ENCODE measurements around the gene ATL3.
"Not testable (repeated sequence)": the region's sequence is repeated elsewhere in the genome, so short reads cannot be mapped to it uniquely, and the experiment has no call there.

ATL3 gene

DNA sequence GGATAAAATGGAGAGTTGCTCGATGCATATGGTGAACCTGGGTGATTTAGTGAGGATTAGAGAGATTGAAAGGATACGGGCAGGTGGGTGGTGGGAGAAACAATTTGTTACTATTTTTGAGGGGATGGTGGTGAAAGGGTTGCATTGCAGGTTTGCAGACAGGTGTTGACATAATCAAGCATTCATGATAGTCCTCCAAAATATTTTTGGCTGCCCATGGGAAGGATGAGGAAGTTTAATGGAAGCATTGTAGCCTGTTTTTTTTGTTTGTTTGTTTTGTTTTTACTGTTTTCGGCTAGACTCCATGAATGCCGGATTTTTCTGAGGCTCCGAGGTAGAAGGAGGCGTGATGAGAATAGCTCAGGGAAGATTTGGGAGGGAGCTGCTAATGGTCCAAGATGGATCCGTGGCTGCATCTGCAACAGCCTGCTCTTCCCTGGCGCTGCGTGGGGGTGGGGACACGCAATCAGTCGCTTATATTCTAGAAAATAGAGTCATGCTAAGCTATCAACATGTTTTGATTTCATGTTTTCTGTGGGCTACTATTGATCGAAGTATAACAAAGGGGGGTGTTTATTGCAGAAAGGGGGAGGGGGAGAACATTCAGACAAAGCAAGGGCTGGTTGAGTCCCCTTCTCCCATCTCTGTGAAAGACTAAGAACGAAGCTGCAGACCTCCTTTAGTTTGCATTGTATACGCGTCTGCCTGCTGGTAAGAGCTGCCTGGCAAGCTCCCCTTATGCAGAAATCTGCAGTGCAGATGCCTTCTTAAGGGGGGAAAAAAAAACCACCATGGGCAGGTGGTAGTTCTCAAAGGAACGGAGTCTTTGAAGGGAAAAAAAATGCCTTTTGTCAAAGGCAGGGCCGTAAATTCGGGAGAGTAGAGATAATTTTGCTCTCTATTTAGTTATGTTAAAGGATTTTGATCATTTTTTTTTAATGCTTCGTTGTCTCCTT is 11.2 kb upstream of the ATL3 start:
- DNase-seq (ENCODE audit: low read depth in 2 of 2, low spot score in 1 of 2): no peak

- peak; percentile 92 to 97 for DNase-seq (ENCODE audit: low read depth in 2 of 2, low spot score in 1 of 2)
Observed at GRCh38 chr11:63681321-63682065, 10.3 kb upstream of the ATL3 start, which contains the start of gene RTN3. Gene RTN3, plus strand, starts transcription at chr11:63681500. Its CDS starts 137 bp downstream, at chr11:63681637.

GRCh38 chr11:63680834-63681320 is 9.7 kb upstream of the ATL3 start:
- DNase-seq (ENCODE audit: low read depth in 2 of 2, low spot score in 1 of 2): no peak

DNA sequence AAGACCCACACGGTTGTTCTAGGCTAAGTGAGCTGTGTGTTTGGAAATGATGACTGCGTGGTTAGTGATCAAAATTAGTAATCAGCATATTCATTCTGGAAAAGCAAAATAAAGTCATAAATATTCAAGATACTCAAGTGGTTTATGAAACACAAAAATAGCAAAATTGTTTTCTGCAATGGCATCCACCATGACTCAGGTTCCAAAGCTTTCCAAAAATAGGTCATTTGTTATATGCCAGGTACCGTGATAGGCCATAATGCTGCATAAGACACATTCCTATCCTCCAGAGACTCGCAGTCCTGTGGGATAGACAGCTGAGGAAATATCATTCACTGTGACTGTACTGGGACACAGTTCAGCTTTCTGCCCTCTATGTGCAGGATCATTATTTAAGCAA is 2.4 kb upstream of the ATL3 start:
- no peak for DNase-seq (ENCODE audit: low read depth in 2 of 2, low spot score in 1 of 2)

DNA sequence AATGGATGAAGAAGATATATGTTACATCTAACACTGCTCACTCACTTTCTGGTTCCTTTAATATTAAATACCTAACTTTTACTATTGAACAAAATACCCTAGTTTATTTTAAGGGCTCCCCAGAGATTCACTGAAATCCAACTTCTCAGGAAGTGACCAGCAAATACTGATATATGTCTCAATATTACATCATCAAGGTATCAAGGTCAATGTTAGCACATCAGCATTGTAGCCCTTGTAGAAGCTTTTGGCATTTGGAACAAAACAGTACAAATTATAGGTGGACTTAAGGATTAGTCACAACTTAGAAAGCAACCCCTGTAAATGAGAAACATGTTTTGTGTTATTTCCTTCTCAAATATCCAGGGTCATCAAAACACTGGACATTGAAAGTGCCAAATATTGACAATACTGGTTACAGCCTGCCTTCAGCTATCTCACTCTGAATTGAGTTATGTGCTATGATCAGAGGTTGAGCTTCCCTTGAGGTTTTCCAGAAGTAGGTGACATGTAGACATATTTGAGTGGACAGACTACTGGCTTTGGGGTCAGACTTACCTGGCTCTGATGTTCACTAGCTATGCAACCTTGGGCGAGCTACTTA is 1.9 kb upstream of the ATL3 start:
- no peak for DNase-seq (ENCODE audit: low read depth in 2 of 2, low spot score in 1 of 2)

DNA sequence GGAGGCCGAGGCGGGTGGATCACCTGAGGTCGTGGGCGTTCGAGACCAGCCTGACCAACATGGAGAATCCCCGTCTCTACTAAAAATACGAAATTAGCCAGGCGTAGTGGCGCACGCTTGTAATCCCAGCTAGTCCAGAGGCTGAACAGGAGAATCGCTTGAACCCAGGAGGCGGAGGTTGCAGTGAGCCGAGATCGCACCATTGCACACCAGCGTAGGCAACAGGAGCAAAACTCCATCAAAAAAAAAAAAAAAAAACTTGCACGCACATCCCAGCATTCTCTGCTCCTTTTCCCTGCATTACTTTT is 934 bp upstream of the ATL3 start:
- DNase-seq (ENCODE audit: low read depth in 2 of 2, low spot score in 1 of 2): no peak

DNA sequence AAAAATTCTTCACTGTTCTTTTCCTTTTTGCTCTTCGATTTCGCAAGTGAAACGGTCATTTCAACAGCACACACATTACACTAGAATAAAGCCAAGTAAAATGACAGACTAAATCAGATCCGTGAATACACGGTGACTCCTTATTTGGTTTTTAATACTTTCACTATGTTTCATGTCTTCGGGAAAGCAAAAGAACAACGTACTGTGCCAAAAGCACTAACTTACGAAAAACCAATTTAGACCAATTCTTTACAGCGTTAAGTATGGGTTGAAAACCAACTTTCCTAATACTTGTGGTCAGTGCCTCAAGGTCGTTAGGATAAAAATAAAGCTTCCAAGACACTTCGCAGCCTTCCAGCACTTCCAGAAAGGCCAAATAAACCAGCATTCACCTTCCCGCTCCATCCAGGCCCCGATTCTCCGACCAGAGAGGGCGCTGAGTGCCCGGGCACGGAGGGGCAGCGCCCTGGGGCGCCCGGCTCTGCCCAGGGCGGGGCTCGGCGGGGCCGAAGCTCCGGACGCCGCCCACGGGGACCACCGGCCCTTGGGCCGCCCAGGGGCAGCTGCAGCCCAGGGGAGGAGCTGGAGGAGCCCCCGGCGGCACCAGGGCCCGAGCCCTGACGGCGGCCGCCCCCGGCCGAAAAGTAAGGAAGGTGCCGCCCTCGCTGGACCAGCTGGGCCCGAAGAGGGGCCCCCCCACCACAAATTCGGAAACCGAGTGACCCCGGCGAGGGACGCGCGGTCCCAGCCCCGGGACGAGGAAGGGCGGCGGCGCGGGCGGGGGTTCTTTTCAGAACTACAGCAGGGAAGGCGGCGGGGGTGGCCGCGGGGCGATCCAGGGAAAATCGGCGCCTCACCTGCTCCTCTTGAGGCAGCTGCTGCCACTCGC is 499 bp downstream of the ATL3 start:
- peak in 1 of 2 donors; percentile 7 for DNase-seq (ENCODE audit: low read depth in 2 of 2, low spot score in 1 of 2)

DNA sequence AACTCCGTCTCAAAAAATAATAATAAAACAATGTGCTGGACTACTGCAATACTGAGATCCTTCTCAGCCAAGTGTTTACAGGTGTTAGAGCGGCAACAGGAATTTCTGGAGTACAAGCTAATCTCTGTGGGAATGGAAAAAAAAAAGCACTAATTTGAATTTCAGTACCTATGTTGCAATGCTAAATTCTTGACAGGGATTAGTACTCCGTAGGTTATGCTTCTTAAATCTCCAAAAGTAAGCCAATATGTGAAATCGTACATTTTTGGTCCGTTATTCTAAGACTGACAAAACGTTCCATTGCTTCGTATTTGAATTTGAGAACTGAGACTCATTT is 1.1 kb downstream of the ATL3 start:
- DNase-seq (ENCODE audit: low read depth in 2 of 2, low spot score in 1 of 2): no peak

DNA sequence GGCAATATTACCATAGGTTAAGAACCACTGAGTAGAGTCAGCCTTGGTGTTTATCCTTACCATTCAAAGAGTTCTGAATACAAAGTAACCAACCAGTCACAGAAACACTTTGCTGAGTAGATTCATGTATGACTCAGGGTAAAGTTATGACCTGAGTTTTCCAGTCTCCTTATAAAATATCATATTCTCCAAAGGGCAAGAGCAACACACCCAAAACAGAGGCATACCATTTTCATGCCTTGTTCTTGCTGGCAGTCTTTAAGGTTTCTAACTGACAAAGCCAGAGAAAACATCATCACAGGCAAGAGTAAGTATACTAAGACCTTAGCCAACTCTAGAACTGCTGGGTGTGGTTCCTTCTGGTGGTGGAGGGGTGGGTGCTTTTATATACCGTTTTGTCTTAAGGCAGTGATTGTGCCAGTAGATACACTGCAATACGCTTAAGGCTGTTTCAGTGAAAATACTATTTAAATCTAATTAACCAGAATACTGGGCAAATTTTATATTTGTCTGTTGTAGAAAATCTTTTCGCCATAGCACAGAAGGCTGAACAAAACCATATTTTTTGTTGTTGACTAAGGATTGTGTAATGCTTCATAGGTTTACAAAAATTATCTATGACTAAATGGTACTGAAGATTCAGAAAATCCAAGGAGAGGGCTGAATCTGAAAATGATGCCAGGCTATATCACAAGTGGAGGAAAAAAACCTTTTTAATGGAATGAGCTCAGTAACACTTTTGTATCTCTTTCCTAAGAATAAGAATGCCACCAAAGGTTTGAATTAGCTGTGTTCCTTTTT is 3.0 kb downstream of the ATL3 start:
- DNase-seq (ENCODE audit: low read depth in 2 of 2, low spot score in 1 of 2): no peak

DNA sequence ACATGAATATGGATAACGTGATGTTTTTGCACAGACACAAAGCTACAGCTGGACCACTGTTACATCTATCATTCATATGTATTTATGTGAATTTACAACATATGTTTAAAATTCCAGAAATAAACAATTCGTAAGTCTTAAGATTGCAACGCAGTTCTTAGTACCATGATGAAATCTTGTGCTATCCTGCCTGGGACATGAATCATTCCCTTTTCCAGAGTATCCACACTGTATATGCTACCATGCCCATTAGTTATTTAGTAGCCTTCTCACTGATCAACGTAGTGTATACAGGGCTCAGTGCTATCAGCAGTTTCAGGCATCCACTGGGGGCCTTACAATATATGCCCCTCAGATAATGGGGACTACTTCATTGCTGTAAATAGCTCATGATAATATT is 4.3 kb downstream of the ATL3 start:
- DNase-seq (ENCODE audit: low read depth in 2 of 2, low spot score in 1 of 2): no peak

DNA sequence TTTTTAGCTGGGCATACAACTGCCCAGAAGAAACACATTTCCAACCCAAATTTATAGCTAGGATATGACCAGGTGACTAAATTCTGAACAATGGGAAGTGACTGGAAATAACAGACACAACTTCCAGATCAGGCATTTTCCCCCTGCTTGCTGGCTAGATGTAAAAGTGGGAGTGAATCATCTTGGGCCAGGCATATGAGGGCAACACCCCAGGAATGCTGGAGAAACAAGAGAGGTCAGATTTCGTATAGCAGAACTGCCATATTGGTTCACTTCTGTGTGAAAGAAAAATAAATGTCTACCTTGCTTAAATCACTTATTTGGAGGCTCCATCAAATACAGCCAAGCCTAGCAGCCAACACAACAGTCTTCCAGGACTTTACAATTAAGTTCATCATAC is 7.4 kb downstream of the ATL3 start:
- DNase-seq (ENCODE audit: low read depth in 2 of 2, low spot score in 1 of 2): no peak

- no peak for DNase-seq (ENCODE audit: low read depth in 2 of 2, low spot score in 1 of 2)
Observed at GRCh38 chr11:63660972-63661371, 10.2 kb downstream of the ATL3 start.

DNA sequence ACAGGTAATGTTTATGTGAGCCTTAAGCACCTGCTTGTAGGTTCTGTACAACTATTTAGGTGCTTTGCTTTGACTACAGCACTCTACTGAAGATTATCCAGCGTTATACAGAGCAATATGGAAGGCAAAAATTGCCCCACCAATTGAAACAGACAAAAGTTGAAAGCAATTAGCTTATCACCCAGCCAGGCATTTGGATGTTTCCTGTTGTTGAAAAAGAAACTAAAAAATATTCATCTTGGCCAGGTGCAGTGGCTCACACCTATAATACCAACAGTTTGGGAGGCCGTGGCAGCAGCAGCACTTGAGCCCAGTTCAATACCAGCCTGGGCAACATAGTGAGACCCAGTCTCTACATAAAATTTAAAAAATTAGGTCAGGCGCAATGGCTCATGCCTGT is 18.5 kb downstream of the ATL3 start:
- no peak for DNase-seq (ENCODE audit: low read depth in 2 of 2, low spot score in 1 of 2)

GRCh38 chr11:63643205-63643604 is 28.0 kb downstream of the ATL3 start:
- no peak for DNase-seq (ENCODE audit: low read depth in 2 of 2, low spot score in 1 of 2)

DNA sequence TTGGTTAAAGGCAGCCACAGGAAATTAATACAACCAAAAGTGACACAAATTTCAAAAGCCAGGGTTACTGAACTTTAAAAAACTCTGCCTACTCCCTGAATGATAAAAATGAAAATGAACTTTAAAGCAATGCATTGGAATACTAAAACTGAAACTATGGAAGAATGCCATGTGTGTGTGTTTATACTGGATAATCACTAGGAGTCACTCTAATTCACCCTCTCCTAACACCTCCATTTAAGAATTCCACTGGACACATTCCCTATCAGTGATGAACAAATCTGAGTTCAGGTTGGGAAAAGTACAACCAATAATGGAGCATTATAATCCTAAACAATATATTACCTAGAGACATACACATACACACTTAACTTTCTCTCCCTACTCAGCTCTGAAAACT is 29.4 kb downstream of the ATL3 start:
- no peak for DNase-seq (ENCODE audit: low read depth in 2 of 2, low spot score in 1 of 2)

- no peak for DNase-seq (ENCODE audit: low read depth in 2 of 2, low spot score in 1 of 2)
Observed at GRCh38 chr11:63639199-63639832, 31.9 kb downstream of the ATL3 start.

GRCh38 chr11:63638436-63638835 is 32.7 kb downstream of the ATL3 start:
- not testable (repeated sequence) for DNase-seq (ENCODE audit: low read depth in 2 of 2, low spot score in 1 of 2)

DNA sequence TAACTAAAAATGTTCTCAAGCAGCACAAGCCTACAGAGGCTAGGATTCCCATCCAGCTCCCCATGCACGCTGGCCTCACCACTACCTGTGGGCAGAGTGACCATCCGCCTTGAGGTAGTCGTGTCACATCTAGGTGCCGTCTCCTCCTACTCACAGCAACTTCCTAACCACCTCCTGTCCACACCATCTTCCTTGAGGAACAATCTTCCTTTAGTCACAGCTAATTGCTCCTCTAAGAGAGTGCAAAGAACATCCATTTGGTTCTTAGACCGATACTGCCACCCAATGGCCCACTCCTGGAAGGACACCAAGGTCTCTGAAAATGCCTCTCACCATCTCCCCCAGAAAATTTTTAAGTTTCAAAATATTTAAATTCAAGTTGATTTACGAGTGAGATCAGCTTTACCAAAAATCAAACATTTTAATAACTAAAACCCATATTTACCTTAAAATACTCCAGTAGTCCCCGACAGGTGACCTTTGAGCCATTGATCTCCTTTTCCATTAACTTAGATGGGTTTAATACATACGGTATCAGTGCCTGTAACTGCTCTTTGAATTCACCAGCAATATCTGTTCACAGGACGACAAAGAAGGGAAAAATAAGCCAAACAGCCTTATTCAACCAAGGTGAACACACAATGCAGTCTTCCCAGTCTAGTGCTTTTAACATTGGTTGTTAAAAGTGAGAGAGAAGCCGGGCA is 35.3 kb downstream of the ATL3 start:
- peak; percentile 47 to 51 for DNase-seq (ENCODE audit: low read depth in 2 of 2, low spot score in 1 of 2)

GRCh38 chr11:63629426-63629825 is 41.8 kb downstream of the ATL3 start:
- DNase-seq (ENCODE audit: low read depth in 2 of 2, low spot score in 1 of 2): no peak
